SK-N-SH treated with all-trans-retinoic acid at 6 μM for 48 hours (cell line): ENCODE results near the gene APOA4.
"Not testable (repeated sequence)": the region's sequence is repeated elsewhere in the genome, so short reads cannot be mapped to it uniquely, and the experiment has no call there.

Source experiments
- ATAC-seq: fragments of 200-7000 bp; cut with Tn5 transposase; 3 replicates; pipeline ENCODE4 v1.9.1; 2020; ENCODE audit warnings: mild to moderate bottlenecking, moderate library complexity
- ARNTL ChIP-seq: fragments of 450-650 bp; formaldehyde crosslinking; IDR thresholded peaks from 2 replicates; pipeline ENCODE4 v1.5.0; 2020; ENCODE audit warnings: low read depth, mild to moderate bottlenecking, moderate library complexity, borderline replicate concordance
- BACH2 ChIP-seq: fragments of 250-450 bp; sonication (Bioruptor Pico); IDR thresholded peaks from 2 replicates; pipeline ENCODE4 v1.9.0; 2021; ENCODE audit warnings: mild to moderate bottlenecking, borderline replicate concordance
- CREB5 ChIP-seq: fragments of 250-450 bp; sonication (Bioruptor Pico); IDR thresholded peaks from 2 replicates; pipeline ENCODE4 v1.5.1; 2020; ENCODE audit warnings: low read depth, mild to moderate bottlenecking, moderate library complexity
- CSDC2 ChIP-seq: fragments of 250-450 bp; sonication (Bioruptor Pico); IDR thresholded peaks from 2 replicates; pipeline ENCODE4 v1.5.0; 2020; ENCODE audit warnings: mild to moderate bottlenecking, moderate library complexity
- ESRRG ChIP-seq: fragments of 250-450 bp; sonication (Bioruptor Pico); IDR thresholded peaks from 2 replicates; pipeline ENCODE4 v1.6.1; 2021; ENCODE audit warnings: mild to moderate bottlenecking
- GLIS3 ChIP-seq: fragments of 250-450 bp; sonication (Bioruptor Pico); IDR thresholded peaks from 2 replicates; pipeline ENCODE4 v1.5.0; 2020; ENCODE audit warnings: mild to moderate bottlenecking, moderate library complexity
- ISL1 ChIP-seq: fragments of 250-450 bp; sonication (Bioruptor Pico); IDR thresholded peaks from 2 replicates; pipeline ENCODE4 v2.1.2; 2022; ENCODE audit warnings: mild to moderate bottlenecking, moderate library complexity
- OSR1 ChIP-seq: fragments of 250-450 bp; sonication (Bioruptor Pico); IDR thresholded peaks from 2 replicates; pipeline ENCODE4 v1.8.0; 2022; ENCODE audit warnings: moderate library complexity, mild to moderate bottlenecking, inconsistent platforms
- PATZ1 ChIP-seq: fragments of 250-450 bp; sonication (Bioruptor Pico); IDR thresholded peaks from 2 replicates; pipeline ENCODE4 v1.8.0; 2020; ENCODE audit warnings: mild to moderate bottlenecking, moderate library complexity, borderline replicate concordance
- RARB ChIP-seq: fragments of 250-450 bp; sonication (Bioruptor Pico); IDR thresholded peaks from 2 replicates; pipeline ENCODE4 v1.8.0; 2021; ENCODE audit warnings: mild to moderate bottlenecking, moderate library complexity
- SNAI2 ChIP-seq: fragments of 250-450 bp; sonication (Bioruptor Pico); IDR thresholded peaks from 2 replicates; pipeline ENCODE4 v1.5.0; 2020; ENCODE audit warnings: mild to moderate bottlenecking, moderate library complexity
- TCF4 ChIP-seq: fragments of 250-450 bp; sonication (Bioruptor Pico); IDR thresholded peaks from 2 replicates; pipeline ENCODE4 v1.8.0; 2021; ENCODE audit warnings: mild to moderate bottlenecking, moderate library complexity, borderline replicate concordance
- TOX ChIP-seq: fragments of 250-450 bp; sonication (Bioruptor Pico); IDR thresholded peaks from 2 replicates; pipeline ENCODE4 v1.8.0; 2021; ENCODE audit warnings: mild to moderate bottlenecking, moderate library complexity, borderline replicate concordance
- ZC3H10 ChIP-seq: fragments of 250-450 bp; sonication (Bioruptor Pico); IDR thresholded peaks from 2 replicates; pipeline ENCODE4 v1.5.1; 2021; ENCODE audit warnings: mild to moderate bottlenecking, moderate library complexity
- ZFP3 ChIP-seq: fragments of 250-450 bp; sonication (Bioruptor Pico); IDR thresholded peaks from 2 replicates; pipeline ENCODE4 v1.5.0; 2020; ENCODE audit warnings: mild to moderate bottlenecking, moderate library complexity
- ZFP30 ChIP-seq: fragments of 450-650 bp; formaldehyde crosslinking; IDR thresholded peaks from 2 replicates; pipeline ENCODE4 v1.5.0; 2022; ENCODE audit warnings: mild to moderate bottlenecking, moderate library complexity
- ZNF565 ChIP-seq: fragments of 450-650 bp; formaldehyde crosslinking; conservative IDR thresholded peaks from 2 replicates; pipeline ENCODE4 v1.5.0; 2020; ENCODE audit warnings: low read depth, mild to moderate bottlenecking, moderate library complexity
- ZNF70 ChIP-seq: fragments of 450-650 bp; formaldehyde crosslinking; IDR thresholded peaks from 2 replicates; pipeline ENCODE4 v1.5.0; 2020; ENCODE audit warnings: mild to moderate bottlenecking, moderate library complexity
- ZNF8 ChIP-seq: fragments of 450-650 bp; formaldehyde crosslinking; IDR thresholded peaks from 2 replicates; pipeline ENCODE4 v1.5.0; 2020; ENCODE audit warnings: mild to moderate bottlenecking, moderate library complexity
- TF ChIP-seq, protein P1 (sequence below): fragments of 250-450 bp; sonication (Bioruptor Pico); IDR thresholded peaks from 2 replicates; pipeline ENCODE4 v1.5.1; 2021; ENCODE audit warnings: mild to moderate bottlenecking, moderate library complexity
- TF ChIP-seq, protein P2 (sequence below): fragments of 250-450 bp; sonication (Bioruptor Pico); IDR thresholded peaks from 2 replicates; pipeline ENCODE4 v1.5.0; 2020; ENCODE audit warnings: mild to moderate bottlenecking, moderate library complexity

APOA4 gene

GRCh38 chr11:116834535-116835041 is 11.5 kb upstream of the APOA4 start:
- ATAC-seq: not testable (repeated sequence)

GRCh38 chr11:116833816-116834534 is 10.9 kb upstream of the APOA4 start:
- TF ChIP-seq ZNF565 (CRISPR knock-in tag) (no peak), CSDC2 (CRISPR knock-in tag) (no peak), ZFP3 (CRISPR knock-in tag) (no peak), BACH2 (CRISPR knock-in tag) (no peak), ZC3H10 (CRISPR knock-in tag) (no peak), OSR1 (CRISPR knock-in tag) (no peak), ZNF8 (no peak), CREB5 (CRISPR knock-in tag) (no peak), ISL1 (no peak), RARB (CRISPR knock-in tag) (no peak), GLIS3 (CRISPR knock-in tag) (no peak), ESRRG (CRISPR knock-in tag) (no peak), SNAI2 (CRISPR knock-in tag) (no peak), ZNF70 (CRISPR knock-in tag) (no peak)
- TF ChIP-seq, protein P1, sequence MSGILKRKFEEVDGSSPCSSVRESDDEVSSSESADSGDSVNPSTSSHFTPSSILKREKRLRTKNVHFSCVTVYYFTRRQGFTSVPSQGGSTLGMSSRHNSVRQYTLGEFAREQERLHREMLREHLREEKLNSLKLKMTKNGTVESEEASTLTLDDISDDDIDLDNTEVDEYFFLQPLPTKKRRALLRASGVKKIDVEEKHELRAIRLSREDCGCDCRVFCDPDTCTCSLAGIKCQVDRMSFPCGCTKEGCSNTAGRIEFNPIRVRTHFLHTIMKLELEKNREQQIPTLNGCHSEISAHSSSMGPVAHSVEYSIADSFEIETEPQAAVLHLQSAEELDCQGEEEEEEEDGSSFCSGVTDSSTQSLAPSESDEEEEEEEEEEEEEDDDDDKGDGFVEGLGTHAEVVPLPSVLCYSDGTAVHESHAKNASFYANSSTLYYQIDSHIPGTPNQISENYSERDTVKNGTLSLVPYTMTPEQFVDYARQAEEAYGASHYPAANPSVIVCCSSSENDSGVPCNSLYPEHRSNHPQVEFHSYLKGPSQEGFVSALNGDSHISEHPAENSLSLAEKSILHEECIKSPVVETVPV: no peak
- TF ChIP-seq, all 23 proteins: peak for 0
- no peak for ATAC-seq

DNA sequence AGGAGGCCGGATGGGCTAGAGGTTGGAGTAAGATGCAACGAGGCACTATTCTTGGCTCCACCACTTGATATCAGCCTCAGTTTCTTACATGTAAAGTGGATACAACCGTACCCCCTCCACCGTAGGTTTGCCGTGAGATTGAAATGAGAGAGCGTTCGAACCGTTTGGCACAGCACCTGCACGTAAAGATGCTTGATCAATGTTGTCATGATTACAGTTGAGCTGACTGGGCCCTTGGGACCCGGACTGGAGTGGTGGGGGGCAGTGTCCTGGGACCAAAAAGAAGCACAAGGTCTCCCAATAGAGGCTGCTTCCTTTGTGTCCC is 10.3 kb upstream of the APOA4 start:
- no peak for ATAC-seq
- TF ChIP-seq ISL1 (no peak), ESRRG (CRISPR knock-in tag) (no peak), ARNTL (no peak), ZNF70 (CRISPR knock-in tag) (no peak), ZFP3 (CRISPR knock-in tag) (no peak), GLIS3 (CRISPR knock-in tag) (no peak), RARB (CRISPR knock-in tag) (no peak), ZFP30 (CRISPR knock-in tag) (no peak), OSR1 (CRISPR knock-in tag) (no peak), TCF4 (CRISPR knock-in tag) (no peak), CREB5 (CRISPR knock-in tag) (no peak), SNAI2 (CRISPR knock-in tag) (no peak), TOX (no peak), ZNF565 (CRISPR knock-in tag) (no peak), PATZ1 (CRISPR knock-in tag) (no peak), BACH2 (CRISPR knock-in tag) (no peak)
- TF ChIP-seq, protein P2, sequence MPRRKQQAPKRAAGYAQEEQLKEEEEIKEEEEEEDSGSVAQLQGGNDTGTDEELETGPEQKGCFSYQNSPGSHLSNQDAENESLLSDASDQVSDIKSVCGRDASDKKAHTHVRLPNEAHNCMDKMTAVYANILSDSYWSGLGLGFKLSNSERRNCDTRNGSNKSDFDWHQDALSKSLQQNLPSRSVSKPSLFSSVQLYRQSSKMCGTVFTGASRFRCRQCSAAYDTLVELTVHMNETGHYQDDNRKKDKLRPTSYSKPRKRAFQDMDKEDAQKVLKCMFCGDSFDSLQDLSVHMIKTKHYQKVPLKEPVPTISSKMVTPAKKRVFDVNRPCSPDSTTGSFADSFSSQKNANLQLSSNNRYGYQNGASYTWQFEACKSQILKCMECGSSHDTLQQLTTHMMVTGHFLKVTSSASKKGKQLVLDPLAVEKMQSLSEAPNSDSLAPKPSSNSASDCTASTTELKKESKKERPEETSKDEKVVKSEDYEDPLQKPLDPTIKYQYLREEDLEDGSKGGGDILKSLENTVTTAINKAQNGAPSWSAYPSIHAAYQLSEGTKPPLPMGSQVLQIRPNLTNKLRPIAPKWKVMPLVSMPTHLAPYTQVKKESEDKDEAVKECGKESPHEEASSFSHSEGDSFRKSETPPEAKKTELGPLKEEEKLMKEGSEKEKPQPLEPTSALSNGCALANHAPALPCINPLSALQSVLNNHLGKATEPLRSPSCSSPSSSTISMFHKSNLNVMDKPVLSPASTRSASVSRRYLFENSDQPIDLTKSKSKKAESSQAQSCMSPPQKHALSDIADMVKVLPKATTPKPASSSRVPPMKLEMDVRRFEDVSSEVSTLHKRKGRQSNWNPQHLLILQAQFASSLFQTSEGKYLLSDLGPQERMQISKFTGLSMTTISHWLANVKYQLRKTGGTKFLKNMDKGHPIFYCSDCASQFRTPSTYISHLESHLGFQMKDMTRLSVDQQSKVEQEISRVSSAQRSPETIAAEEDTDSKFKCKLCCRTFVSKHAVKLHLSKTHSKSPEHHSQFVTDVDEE: no peak
